ENCODE data around the gene MAP3K13. TPM values are rescaled to one million over a fixed set of nuclear protein-coding genes. Genes with fewer than 3 reads are reported as not detected.

MAP3K13 gene, protein sequence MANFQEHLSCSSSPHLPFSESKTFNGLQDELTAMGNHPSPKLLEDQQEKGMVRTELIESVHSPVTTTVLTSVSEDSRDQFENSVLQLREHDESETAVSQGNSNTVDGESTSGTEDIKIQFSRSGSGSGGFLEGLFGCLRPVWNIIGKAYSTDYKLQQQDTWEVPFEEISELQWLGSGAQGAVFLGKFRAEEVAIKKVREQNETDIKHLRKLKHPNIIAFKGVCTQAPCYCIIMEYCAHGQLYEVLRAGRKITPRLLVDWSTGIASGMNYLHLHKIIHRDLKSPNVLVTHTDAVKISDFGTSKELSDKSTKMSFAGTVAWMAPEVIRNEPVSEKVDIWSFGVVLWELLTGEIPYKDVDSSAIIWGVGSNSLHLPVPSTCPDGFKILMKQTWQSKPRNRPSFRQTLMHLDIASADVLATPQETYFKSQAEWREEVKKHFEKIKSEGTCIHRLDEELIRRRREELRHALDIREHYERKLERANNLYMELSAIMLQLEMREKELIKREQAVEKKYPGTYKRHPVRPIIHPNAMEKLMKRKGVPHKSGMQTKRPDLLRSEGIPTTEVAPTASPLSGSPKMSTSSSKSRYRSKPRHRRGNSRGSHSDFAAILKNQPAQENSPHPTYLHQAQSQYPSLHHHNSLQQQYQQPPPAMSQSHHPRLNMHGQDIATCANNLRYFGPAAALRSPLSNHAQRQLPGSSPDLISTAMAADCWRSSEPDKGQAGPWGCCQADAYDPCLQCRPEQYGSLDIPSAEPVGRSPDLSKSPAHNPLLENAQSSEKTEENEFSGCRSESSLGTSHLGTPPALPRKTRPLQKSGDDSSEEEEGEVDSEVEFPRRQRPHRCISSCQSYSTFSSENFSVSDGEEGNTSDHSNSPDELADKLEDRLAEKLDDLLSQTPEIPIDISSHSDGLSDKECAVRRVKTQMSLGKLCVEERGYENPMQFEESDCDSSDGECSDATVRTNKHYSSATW
- 10.1 and 11.7 TPM in 2 replicates for total RNA-seq

GRCh38 chr3:185362850-185363661 lies at the start of gene MAP3K13:
MAP3K13 (plus strand) TSS chr3:185363136; CDS start chr3:185428582, 65,446 bp downstream.

GRCh38 chr3:185498503-185499396 lies 135.8 kb downstream of the MAP3K13 start, which contains the start of gene TMEM41A:
TMEM41A (minus strand) TSS chr3:185499035; CDS start chr3:185498961, 74 bp downstream.

Other genes starting within 250 kb of the MAP3K13 start
- 0.22 and 2.3 TPM in 2 replicates for gene C3orf70, start 210.1 kb upstream of the MAP3K13 start, total RNA-seq
- 1.1 and 3.3 TPM in 2 replicates for gene EHHADH, start 109.1 kb upstream of the MAP3K13 start, total RNA-seq
- 11.2 and 17.0 TPM in 2 replicates for gene TMEM41A, start 135.9 kb downstream of the MAP3K13 start, total RNA-seq
- 0.14 TPM in 1 of 2 replicates, not detected in the other for gene LIPH, start 189.5 kb downstream of the MAP3K13 start, total RNA-seq
- 31.8 and 37.9 TPM in 2 replicates for gene SENP2, start 223.2 kb downstream of the MAP3K13 start, total RNA-seq

Data from placental pericyte (primary cell).